Neural progenitor cell (in vitro differentiated cells): ENCODE measurements around the gene GSE1. TPM values are rescaled to one million over a fixed set of nuclear protein-coding genes. Genes with fewer than 3 reads are reported as not detected.

ENCODE experiments used
- DNase-seq: peaks from one replicate; pipeline ENCODE4 v3.0.0-alpha.2; 2016; ENCODE audit warnings: low spot score
- H2AFZ ChIP-seq: fragments of 200-600 bp; sonication (generic); replicated peaks from 2 replicates; pipeline ENCODE4 v1.6.1; 2016; ENCODE audit warnings: antibody characterized with exemption
- H3F3A ChIP-seq: fragments of 200-600 bp; sonication (generic); 2 replicates; pipeline ENCODE4 v1.6.1; 2016; ENCODE audit warnings: antibody characterized with exemption, low read depth
- H3K27ac ChIP-seq: fragments of 200-600 bp; sonication (generic); 2 replicates; pipeline ENCODE4 v1.5.1; 2016; ENCODE audit warnings: mild to moderate bottlenecking
- H3K27me3 ChIP-seq: fragments of 200-600 bp; sonication (generic); 2 replicates; pipeline ENCODE4 v1.6.1; 2016; ENCODE audit warnings: mild to moderate bottlenecking, moderate library complexity
- H3K36me3 ChIP-seq: fragments of 200-600 bp; sonication (generic); 2 replicates; pipeline ENCODE4 v1.5.1; 2016
- H3K4me1 ChIP-seq: fragments of 200-600 bp; sonication (generic); 2 replicates; pipeline ENCODE4 v1.6.1; 2016; ENCODE audit warnings: mixed run types
- H3K4me2 ChIP-seq: fragments of 200-600 bp; sonication (generic); 2 replicates; pipeline ENCODE4 v1.6.1; 2016
- H3K4me3 ChIP-seq: fragments of 200-600 bp; sonication (generic); 2 replicates; pipeline ENCODE4 v1.5.1; 2016
- H3K79me2 ChIP-seq: fragments of 200-600 bp; sonication (generic); 2 replicates; pipeline ENCODE4 v1.6.1; 2016; ENCODE audit warnings: low read depth
- H3K9ac ChIP-seq: fragments of 200-600 bp; sonication (generic); 2 replicates; pipeline ENCODE4 v1.6.1; 2016
- H3K9me3 ChIP-seq: fragments of 200-600 bp; sonication (generic); 2 replicates; pipeline ENCODE4 v1.5.1; 2016; ENCODE audit warnings: low read depth
- H4K20me1 ChIP-seq: fragments of 200-600 bp; sonication (generic); 2 replicates; pipeline ENCODE4 v1.6.1; 2016; ENCODE audit warnings: low read depth
- H3K27ac Mint-ChIP-seq: 3 replicates; pipeline ENCODE4 v1.8.0; 2021; ENCODE audit warnings: mixed read lengths
- H3K27me3 Mint-ChIP-seq: 2 replicates; pipeline ENCODE4 v1.8.0; 2022; ENCODE audit warnings: low read depth, mild to moderate bottlenecking, inconsistent platforms, moderate library complexity, mixed read lengths; ENCODE audit not compliant: insufficient read depth
- H3K36me3 Mint-ChIP-seq: 3 replicates; pipeline ENCODE4 v1.8.0; 2021; ENCODE audit warnings: mixed read lengths
- H3K4me1 Mint-ChIP-seq: 3 replicates; pipeline ENCODE4 v1.8.0; 2021; ENCODE audit warnings: mixed read lengths
- H3K4me3 Mint-ChIP-seq: 3 replicates; pipeline ENCODE4 v1.8.0; 2021; ENCODE audit warnings: mild to moderate bottlenecking, moderate library complexity, mixed read lengths
- H3K9me3 Mint-ChIP-seq: 3 replicates; pipeline ENCODE4 v1.8.0; 2020; ENCODE audit warnings: mixed read lengths
- CTCF ChIP-seq: fragments of 200-600 bp; sonication (generic); IDR thresholded peaks from 2 replicates; pipeline ENCODE4 v1.5.1; 2017; ENCODE audit warnings: antibody characterized with exemption, mild to moderate bottlenecking
- EZH2 ChIP-seq: fragments of 200-600 bp; sonication (generic); IDR thresholded peaks from 2 replicates; pipeline ENCODE4 v1.6.1; 2017; ENCODE audit warnings: antibody characterized with exemption, mild to moderate bottlenecking, moderate library complexity
- EZH2phosphoT487 ChIP-seq: fragments of 200-600 bp; sonication (generic); IDR thresholded peaks from 2 replicates; pipeline ENCODE4 v1.6.1; 2017; ENCODE audit warnings: antibody characterized with exemption
- total RNA-seq: library from RNA; depleted of rRNA; stranded (reverse); fragments of >200 nt; gene quantifications from 2 replicates; pipeline ENCODE4 v1.2.3, GENCODE V29; 2015; ENCODE audit warnings: low replicate concordance

Gene GSE1
- total RNA-seq, 1 donor from 2014 or later, result 7.7 TPM

DNA sequence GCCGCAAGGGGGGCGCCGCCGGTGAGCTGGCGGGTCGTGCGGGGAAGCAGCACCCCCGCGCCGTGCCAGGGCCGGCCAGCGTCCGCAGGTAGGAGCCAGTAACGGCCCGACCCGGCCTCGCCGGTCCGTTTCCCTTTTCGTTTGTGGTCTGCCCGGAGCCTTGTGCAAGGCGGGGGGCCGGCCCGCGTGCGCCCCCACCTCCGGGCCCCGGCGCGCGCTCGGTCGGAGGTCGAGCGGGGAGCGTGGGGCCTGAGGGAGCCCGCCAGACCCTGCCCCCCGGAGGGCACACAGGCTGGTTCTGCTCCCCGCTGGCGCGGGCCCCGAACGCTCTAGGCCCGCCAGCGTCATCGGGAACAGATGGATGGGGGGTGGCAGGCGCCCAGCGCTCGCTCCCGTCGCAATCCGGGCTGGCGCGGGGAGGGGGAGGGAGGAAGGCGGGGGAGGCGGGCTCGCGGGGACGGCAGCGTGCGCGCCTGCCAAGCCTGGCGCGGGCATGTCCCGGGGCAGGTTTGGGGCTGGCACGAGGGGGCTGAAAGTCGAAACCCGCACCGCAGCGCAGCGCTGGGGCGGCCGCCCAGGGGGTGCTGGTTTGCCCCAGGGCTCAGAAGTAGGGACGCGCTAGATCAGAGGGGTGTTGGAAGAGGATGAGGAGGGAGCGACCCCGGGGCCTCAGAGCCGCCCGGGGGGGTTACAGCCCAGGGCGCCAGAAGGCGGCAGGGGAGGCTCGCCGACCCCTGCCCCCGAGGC, 1.5 kb upstream of the GSE1 start:
- Mint-ChIP-seq H3K27ac (no peak overlapping the region), H3K36me3 (no peaks in the 10 kb centered on the region), H3K9me3 (no peaks in the 10 kb centered on the region), H3K4me1 (peaks cover 55% of the 10 kb centered on the region), H3K27me3 (peaks cover 21% of the 10 kb centered on the region), H3K4me3 (peak overlapping the region; percentile 46)
- Histone ChIP-seq H3K4me3 (peak overlapping the region; percentile 73), H3K27ac (no peak overlapping the region), H3K4me1 (peaks cover 35% of the 10 kb centered on the region), H3K36me3 (no peaks in the 10 kb centered on the region), H3F3A (peaks cover 76% of the 10 kb centered on the region), H3K27me3 (peaks cover 18% of the 10 kb centered on the region), H3K9me3 (no peaks in the 10 kb centered on the region), H3K4me2 (peak overlapping the region; percentile 89), H3K79me2 (peaks cover 6% of the 10 kb centered on the region), H4K20me1 (peaks cover 53% of the 10 kb centered on the region), H3K9ac (no peak overlapping the region), H2AFZ (no peak overlapping the region)
- TF ChIP-seq CTCF, result no peak
- TF ChIP-seq EZH2, result no peak
- TF ChIP-seq EZH2phosphoT487, result no peak
- peak; percentile 84 for DNase-seq

DNA sequence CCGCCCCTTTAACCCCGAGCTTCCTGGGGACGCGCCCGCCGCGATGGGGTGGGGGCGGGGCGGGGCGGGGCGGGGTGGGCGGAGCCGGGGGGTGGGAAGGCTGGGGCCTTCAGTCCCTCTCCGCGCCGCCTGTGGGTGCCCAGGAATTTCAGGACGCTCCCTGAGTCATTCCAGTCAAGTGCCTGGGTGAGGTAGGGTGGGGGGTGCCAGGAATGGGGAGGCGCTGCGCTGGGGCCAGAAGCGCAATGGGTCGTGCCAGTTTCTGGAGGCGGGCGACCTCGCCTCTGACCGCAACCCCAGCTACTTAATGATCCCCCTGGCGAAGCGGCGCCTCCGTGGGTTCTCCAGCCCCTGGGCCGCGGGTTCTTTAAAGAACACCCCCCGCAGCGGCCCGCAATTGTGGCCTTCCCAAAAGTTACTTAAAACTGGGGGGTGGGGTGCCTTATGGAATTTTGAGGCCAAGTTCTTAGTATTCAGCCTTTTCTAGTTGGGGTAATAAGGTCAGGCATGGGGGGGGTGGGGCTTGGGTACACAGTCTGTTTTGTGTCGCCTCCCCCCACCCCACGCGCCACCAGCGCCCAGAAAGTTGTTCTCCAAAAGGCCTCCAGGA, 826 bp upstream of the GSE1 start:
- no peak overlapping the region for H3K9ac ChIP-seq
- no peaks in the 10 kb centered on the region for H3K9me3 Mint-ChIP-seq
- peaks cover 36% of the 10 kb centered on the region for H3K4me1 ChIP-seq
- H3K27ac Mint-ChIP-seq, result no peak overlapping the region
- H3K9me3 ChIP-seq, result no peaks in the 10 kb centered on the region
- H3K4me2 ChIP-seq, result peak overlapping the region; percentile 89
- H3K4me1 Mint-ChIP-seq, result peaks cover 55% of the 10 kb centered on the region
- H3K4me3 ChIP-seq, result peak overlapping the region; percentile 73
- no peaks in the 10 kb centered on the region for H3K36me3 ChIP-seq
- no peak for TF ChIP-seq CTCF
- TF ChIP-seq EZH2phosphoT487, result no peak
- no peak for TF ChIP-seq EZH2
- H3K79me2 ChIP-seq, result peaks cover 13% of the 10 kb centered on the region
- H3K27me3 ChIP-seq, result peaks cover 18% of the 10 kb centered on the region
- no peak overlapping the region for H2AFZ ChIP-seq
- H4K20me1 ChIP-seq, result peaks cover 60% of the 10 kb centered on the region
- H3K27ac ChIP-seq, result no peak overlapping the region
- peak overlapping the region; percentile 79 for H3K4me3 Mint-ChIP-seq
- DNase-seq, result peak; percentile 55
- no peaks in the 10 kb centered on the region for H3K36me3 Mint-ChIP-seq
- peaks cover 71% of the 10 kb centered on the region for H3F3A ChIP-seq
- H3K27me3 Mint-ChIP-seq, result peaks cover 25% of the 10 kb centered on the region

DNA sequence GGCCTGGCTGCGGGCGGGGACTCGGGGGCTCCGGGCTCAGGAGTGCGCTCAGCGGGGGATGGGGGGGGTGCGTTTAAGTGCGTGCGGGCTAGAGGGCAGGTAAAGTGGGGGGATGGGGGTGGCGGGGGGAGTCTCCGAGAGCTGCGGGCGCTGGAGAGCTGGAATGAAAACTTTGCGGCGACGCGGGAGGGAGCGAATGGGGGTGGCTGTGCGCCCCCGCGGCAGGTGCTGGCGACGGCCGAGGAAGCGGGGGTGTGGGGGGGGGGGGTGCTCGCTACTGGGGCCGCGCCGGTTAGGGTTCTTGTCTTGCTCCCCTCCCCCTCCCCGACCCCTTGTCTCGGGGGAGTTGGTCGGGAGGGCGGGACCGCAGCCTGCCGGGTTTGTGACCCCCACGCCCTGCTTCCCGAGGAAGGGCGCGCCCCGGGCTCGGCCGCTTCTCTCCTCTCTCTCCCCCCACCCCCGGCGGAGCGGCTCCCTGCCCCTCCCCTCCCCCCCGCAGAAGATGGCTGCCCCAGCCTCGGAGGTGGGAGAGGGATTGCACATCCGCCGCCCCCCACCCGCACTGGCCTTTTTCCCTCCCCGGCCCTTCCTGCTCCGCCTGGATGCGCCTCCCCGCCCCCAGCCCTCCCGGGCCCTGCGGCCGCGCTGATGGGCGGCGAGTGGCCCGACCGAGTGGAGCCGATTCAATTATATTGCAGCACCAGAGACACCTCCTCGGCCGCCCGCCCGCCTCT, 649 bp downstream of the GSE1 start:
- Histone ChIP-seq H2AFZ (no peak overlapping the region), H3K79me2 (peaks cover 28% of the 10 kb centered on the region), H3K4me1 (peaks cover 29% of the 10 kb centered on the region), H4K20me1 (peaks cover 68% of the 10 kb centered on the region), H3K27me3 (peaks cover 16% of the 10 kb centered on the region), H3K27ac (peak overlapping the region; percentile 51), H3K9me3 (no peaks in the 10 kb centered on the region), H3K4me2 (peak overlapping the region; percentile 89), H3K4me3 (peak overlapping the region; percentile 73), H3K9ac (no peak overlapping the region), H3K36me3 (no peaks in the 10 kb centered on the region), H3F3A (peaks cover 65% of the 10 kb centered on the region)
- Mint-ChIP-seq H3K27ac (no peak overlapping the region), H3K27me3 (peaks cover 23% of the 10 kb centered on the region), H3K9me3 (no peaks in the 10 kb centered on the region), H3K4me3 (peak overlapping the region; percentile 67), H3K36me3 (no peaks in the 10 kb centered on the region), H3K4me1 (peaks cover 47% of the 10 kb centered on the region)
- TF ChIP-seq CTCF (no peak), EZH2phosphoT487 (no peak), EZH2 (no peak)
- DNase-seq, result peak; percentile 93
